IPS-20b (cell line): ENCODE measurements around the gene CUL9.

Source experiments
- H3K27ac ChIP-seq: one replicate; pipeline ENCODE4 v1.5.1; 2013; ENCODE audit warnings: low read length
- H3K27me3 ChIP-seq: 2 replicates; pipeline ENCODE4 v1.6.1; 2013; ENCODE audit warnings: mild to moderate bottlenecking, low read length, inconsistent platforms; ENCODE audit not compliant: insufficient read depth
- H3K36me3 ChIP-seq: 2 replicates; pipeline ENCODE4 v1.6.1; 2013; ENCODE audit warnings: low read depth, mild to moderate bottlenecking, inconsistent platforms, low read length, moderate library complexity; ENCODE audit not compliant: insufficient read depth
- H3K4me1 ChIP-seq: 2 replicates; pipeline ENCODE4 v1.6.1; 2013; ENCODE audit warnings: mild to moderate bottlenecking, control low read depth, inconsistent platforms, low read length, moderate library complexity; ENCODE audit not compliant: insufficient read depth
- H3K4me3 ChIP-seq: 2 replicates; pipeline ENCODE4 v1.5.1; 2013; ENCODE audit warnings: mild to moderate bottlenecking, low read length, inconsistent platforms
- H3K9ac ChIP-seq: 2 replicates; pipeline ENCODE4 v1.6.1; 2013; ENCODE audit warnings: low read depth, mild to moderate bottlenecking, inconsistent platforms, low read length, moderate library complexity
- H3K9me3 ChIP-seq: 2 replicates; pipeline ENCODE4 v1.6.1; 2013; ENCODE audit warnings: mild to moderate bottlenecking, low read depth, low read length, inconsistent platforms; ENCODE audit not compliant: insufficient read depth

Gene CUL9

GRCh38 chr6:43221046-43221972 lies 39.3 kb downstream of the CUL9 start:
- Histone ChIP-seq H3K4me1 (no peaks in the 10 kb centered on the region), H3K27ac (no peak overlapping the region), H3K4me3 (no peak overlapping the region), H3K36me3 (peaks cover 4% of the 10 kb centered on the region; the same call in 1 of the 2 replicates), H3K27me3 (no peaks in the 10 kb centered on the region), H3K9me3 (no peaks in the 10 kb centered on the region), H3K9ac (no peak overlapping the region)

- H3K4me1 ChIP-seq: no peaks in the 10 kb centered on the region
- H3K4me3 ChIP-seq: no peak overlapping the region
- H3K9ac ChIP-seq: no peak overlapping the region
- no peaks in the 10 kb centered on the region for H3K27me3 ChIP-seq
- no peak overlapping the region for H3K27ac ChIP-seq
- no peaks in the 10 kb centered on the region for H3K9me3 ChIP-seq
- H3K36me3 ChIP-seq: peaks cover 4% of the 10 kb centered on the region; the same call in 1 of the 2 replicates
Observed at GRCh38 chr6:43222418-43223059, 40.5 kb downstream of the CUL9 start.

- H3K4me1 ChIP-seq: no peaks in the 10 kb centered on the region
- no peaks in the 10 kb centered on the region for H3K9me3 ChIP-seq
- no peak overlapping the region for H3K27ac ChIP-seq
- H3K9ac ChIP-seq: no peak overlapping the region
- H3K27me3 ChIP-seq: no peaks in the 10 kb centered on the region
- peaks cover 4% of the 10 kb centered on the region; the same call in 1 of the 2 replicates for H3K36me3 ChIP-seq
- H3K4me3 ChIP-seq: no peak overlapping the region
Observed at GRCh38 chr6:43223175-43223574, 41.2 kb downstream of the CUL9 start.

- Histone ChIP-seq H3K9me3 (no peaks in the 10 kb centered on the region), H3K9ac (no peak overlapping the region), H3K27me3 (peaks cover 18% of the 10 kb centered on the region), H3K4me1 (no peaks in the 10 kb centered on the region), H3K36me3 (peaks cover 4% of the 10 kb centered on the region; the same call in 1 of the 2 replicates), H3K4me3 (no peak overlapping the region), H3K27ac (no peak overlapping the region)
Observed at GRCh38 chr6:43226192-43226851, 44.3 kb downstream of the CUL9 start.

GRCh38 chr6:43228951-43229802 lies 47.2 kb downstream of the CUL9 start, which contains the start of gene DNPH1:
Gene DNPH1 (minus strand): TSS chr6:43229481. CDS start chr6:43229456, 25 bp downstream.
- H3K9ac ChIP-seq: peak within 1 kb of the TSS; percentile 80; the same call in 1 of the 2 replicates
- no peaks in the 10 kb centered on the region for H3K4me1 ChIP-seq
- no peak within 1 kb of the TSS for H3K27ac ChIP-seq
- peak within 1 kb of the TSS; percentile 84 for H3K4me3 ChIP-seq
- peaks cover 4% of the 10 kb centered on the region; the same call in 1 of the 2 replicates for H3K36me3 ChIP-seq
- no peaks in the 10 kb centered on the region for H3K9me3 ChIP-seq
- peaks cover 26% of the 10 kb centered on the region for H3K27me3 ChIP-seq

- H3K9ac ChIP-seq: peak overlapping the region; percentile 80; the same call in 1 of the 2 replicates
Observed at GRCh38 chr6:43229803-43230620, 48.0 kb downstream of the CUL9 start.

GRCh38 chr6:43231053-43231452 lies 49.1 kb downstream of the CUL9 start:
- H3K9ac ChIP-seq: no peak overlapping the region
- no peak overlapping the region for H3K4me3 ChIP-seq
- no peaks in the 10 kb centered on the region for H3K4me1 ChIP-seq
- no peaks in the 10 kb centered on the region for H3K9me3 ChIP-seq
- H3K27me3 ChIP-seq: peaks cover 26% of the 10 kb centered on the region
- no peak overlapping the region for H3K27ac ChIP-seq
- H3K36me3 ChIP-seq: no peaks in the 10 kb centered on the region

More at GRCh38 chr6:43229803-43230620, 48.0 kb downstream of the CUL9 start:
- peak overlapping the region; percentile 84; the same call in 1 of the 2 replicates for H3K4me3 ChIP-seq
- peaks cover 4% of the 10 kb centered on the region; the same call in 1 of the 2 replicates for H3K36me3 ChIP-seq
- peaks cover 26% of the 10 kb centered on the region for H3K27me3 ChIP-seq
- no peaks in the 10 kb centered on the region for H3K4me1 ChIP-seq
- no peak overlapping the region for H3K27ac ChIP-seq
- no peaks in the 10 kb centered on the region for H3K9me3 ChIP-seq

- no peak overlapping the region for H3K4me3 ChIP-seq
- no peaks in the 10 kb centered on the region for H3K9me3 ChIP-seq
Observed at GRCh38 chr6:43231735-43232450, 49.9 kb downstream of the CUL9 start.

GRCh38 chr6:43235841-43236240 lies 53.8 kb downstream of the CUL9 start:
- H3K9ac ChIP-seq: no peak overlapping the region

More at GRCh38 chr6:43231735-43232450, 49.9 kb downstream of the CUL9 start:
- H3K36me3 ChIP-seq: no peaks in the 10 kb centered on the region
- peaks cover 26% of the 10 kb centered on the region for H3K27me3 ChIP-seq
- H3K4me1 ChIP-seq: no peaks in the 10 kb centered on the region
- H3K27ac ChIP-seq: no peak overlapping the region
- no peak overlapping the region for H3K9ac ChIP-seq

GRCh38 chr6:43239054-43239453 lies 57.1 kb downstream of the CUL9 start:
- Histone ChIP-seq H3K27me3 (peaks cover 53% of the 10 kb centered on the region), H3K9ac (no peak overlapping the region)

More at GRCh38 chr6:43235841-43236240, 53.8 kb downstream of the CUL9 start:
- Histone ChIP-seq H3K9me3 (no peaks in the 10 kb centered on the region), H3K27ac (no peak overlapping the region), H3K4me1 (no peaks in the 10 kb centered on the region), H3K27me3 (peaks cover 36% of the 10 kb centered on the region), H3K4me3 (no peak overlapping the region), H3K36me3 (no peaks in the 10 kb centered on the region)

More at GRCh38 chr6:43239054-43239453, 57.1 kb downstream of the CUL9 start:
- no peak overlapping the region for H3K27ac ChIP-seq
- H3K4me3 ChIP-seq: no peak overlapping the region
- no peaks in the 10 kb centered on the region for H3K4me1 ChIP-seq
- no peaks in the 10 kb centered on the region for H3K9me3 ChIP-seq
- H3K36me3 ChIP-seq: no peaks in the 10 kb centered on the region
